ENCODE data around the gene ARMC9. TPM values are rescaled to one million over a fixed set of nuclear protein-coding genes. Genes with fewer than 3 reads are reported as not detected.

The ARMC9 gene
- polyA plus RNA-seq, 6 donors from 2014 or later, result 0.29 to 0.71 (median 0.64) TPM; not detected in 1

GRCh38 chr2:231359948-231360347, 161.5 kb downstream of the ARMC9 start:
- Mint-ChIP-seq H3K9me3 (no peaks in the 10 kb centered on the region), H3K4me3 (no peak overlapping the region), H3K27me3 (no peaks in the 10 kb centered on the region), H3K27ac (peak overlapping the region in 2 of 6 donors; percentile 32 to 43), H3K36me3 (no peaks in the 10 kb centered on the region), H3K4me1 (peaks cover 21 to 27% (median 24%) of the 10 kb centered on the region in 3 donors)
- no peak for ATAC-seq (ENCODE audit: low read depth in 2 of 2)
- DNase-seq, result no peak

GRCh38 chr2:231360401-231360800, 162.0 kb downstream of the ARMC9 start:
- no peak overlapping the region for H3K4me3 Mint-ChIP-seq
- peak overlapping the region in 2 of 6 donors; percentile 32 to 88 for H3K27ac Mint-ChIP-seq
- no peaks in the 10 kb centered on the region for H3K27me3 Mint-ChIP-seq
- H3K36me3 Mint-ChIP-seq, result no peaks in the 10 kb centered on the region
- no peaks in the 10 kb centered on the region for H3K9me3 Mint-ChIP-seq
- ATAC-seq (ENCODE audit: low read depth in 2 of 2) (no peak), DNase-seq (no peak)
- H3K4me1 Mint-ChIP-seq, result peaks cover 23 to 30% (median 28%) of the 10 kb centered on the region in 3 donors

GRCh38 chr2:231360881-231361371, 162.5 kb downstream of the ARMC9 start:
- no peak for DNase-seq
- Mint-ChIP-seq H3K4me3 (peak overlapping the region in 1 of 8 donors; percentile 20), H3K27ac (peak overlapping the region in 3 of 6 donors; percentile 17 to 88 (median 86)), H3K36me3 (no peaks in the 10 kb centered on the region), H3K27me3 (no peaks in the 10 kb centered on the region), H3K9me3 (no peaks in the 10 kb centered on the region), H3K4me1 (peaks cover 23 to 30% (median 28%) of the 10 kb centered on the region in 3 donors)
- ATAC-seq (ENCODE audit: low read depth in 2 of 2), result no peak

GRCh38 chr2:231361701-231362554, 163.5 kb downstream of the ARMC9 start:
- H3K36me3 Mint-ChIP-seq, result no peaks in the 10 kb centered on the region
- H3K9me3 Mint-ChIP-seq, result no peaks in the 10 kb centered on the region
- DNase-seq (peak; percentile 18), ATAC-seq (ENCODE audit: low read depth in 2 of 2) (peak; percentile 95)
- H3K27ac Mint-ChIP-seq, result peak overlapping the region; percentile 18 to 95 (median 72)
- H3K27me3 Mint-ChIP-seq, result no peaks in the 10 kb centered on the region
- peak overlapping the region in 6 of 8 donors; percentile 33 to 75 (median 41) for H3K4me3 Mint-ChIP-seq
- peaks cover 23 to 30% (median 28%) of the 10 kb centered on the region in 3 donors for H3K4me1 Mint-ChIP-seq

- H3K27ac Mint-ChIP-seq, result peak overlapping the region; percentile 25 to 88 (median 58)
- H3K4me1 Mint-ChIP-seq, result peaks cover 23 to 30% (median 28%) of the 10 kb centered on the region in 3 donors
- ATAC-seq (ENCODE audit: low read depth in 2 of 2) (no peak), DNase-seq (no peak)
- H3K27me3 Mint-ChIP-seq, result no peaks in the 10 kb centered on the region
- H3K4me3 Mint-ChIP-seq, result peak overlapping the region in 5 of 8 donors; percentile 33 to 66 (median 38)
- no peaks in the 10 kb centered on the region for H3K36me3 Mint-ChIP-seq
- H3K9me3 Mint-ChIP-seq, result no peaks in the 10 kb centered on the region
Measured at GRCh38 chr2:231362555-231363184, 164.2 kb downstream of the ARMC9 start.

- no peak for DNase-seq
- H3K27ac Mint-ChIP-seq, result no peak overlapping the region
- no peaks in the 10 kb centered on the region for H3K9me3 Mint-ChIP-seq
- H3K4me1 Mint-ChIP-seq, result peaks cover 23 to 28% (median 28%) of the 10 kb centered on the region in 3 donors
- no peaks in the 10 kb centered on the region for H3K36me3 Mint-ChIP-seq
- ATAC-seq (ENCODE audit: low read depth in 2 of 2), result no peak
- H3K4me3 Mint-ChIP-seq, result no peak overlapping the region
- no peaks in the 10 kb centered on the region for H3K27me3 Mint-ChIP-seq
Measured at GRCh38 chr2:231364061-231364460, 165.6 kb downstream of the ARMC9 start.

GRCh38 chr2:231364961-231365810, 166.8 kb downstream of the ARMC9 start:
- H3K4me3 Mint-ChIP-seq, result no peak overlapping the region
- no peaks in the 10 kb centered on the region for H3K9me3 Mint-ChIP-seq
- peaks cover 23 to 28% (median 28%) of the 10 kb centered on the region in 3 donors for H3K4me1 Mint-ChIP-seq
- DNase-seq, result no peak
- H3K27ac Mint-ChIP-seq, result peak overlapping the region in 3 of 6 donors; percentile 13 to 53 (median 47)
- H3K36me3 Mint-ChIP-seq, result no peaks in the 10 kb centered on the region
- H3K27me3 Mint-ChIP-seq, result no peaks in the 10 kb centered on the region
- no peak for ATAC-seq (ENCODE audit: low read depth in 2 of 2)

- no peak for ATAC-seq (ENCODE audit: low read depth in 2 of 2)
Measured at GRCh38 chr2:231367178-231367577, 168.7 kb downstream of the ARMC9 start.

GRCh38 chr2:231369580-231370428, 171.4 kb downstream of the ARMC9 start:
- ATAC-seq (ENCODE audit: low read depth in 2 of 2) (no peak), DNase-seq (no peak)
- peaks cover 4 to 5% (median 4%) of the 10 kb centered on the region in 3 donors for H3K4me1 Mint-ChIP-seq
- H3K27ac Mint-ChIP-seq, result peak overlapping the region in 1 of 6 donors; percentile 57
- H3K9me3 Mint-ChIP-seq, result no peaks in the 10 kb centered on the region
- H3K4me3 Mint-ChIP-seq, result no peak overlapping the region
- no peaks in the 10 kb centered on the region for H3K36me3 Mint-ChIP-seq
- H3K27me3 Mint-ChIP-seq, result no peaks in the 10 kb centered on the region

More at GRCh38 chr2:231367178-231367577, 168.7 kb downstream of the ARMC9 start:
- Mint-ChIP-seq H3K36me3 (no peaks in the 10 kb centered on the region), H3K4me1 (peaks cover 12 to 15% (median 14%) of the 10 kb centered on the region in 3 donors), H3K9me3 (no peaks in the 10 kb centered on the region), H3K27ac (no peak overlapping the region), H3K4me3 (no peak overlapping the region), H3K27me3 (no peaks in the 10 kb centered on the region)
- no peak for DNase-seq

GRCh38 chr2:231370429-231370748, 172.0 kb downstream of the ARMC9 start:
- H3K4me3 Mint-ChIP-seq, result no peak overlapping the region

GRCh38 chr2:231370749-231371429, 172.5 kb downstream of the ARMC9 start:
- DNase-seq (no peak), ATAC-seq (ENCODE audit: low read depth in 2 of 2) (no peak)
- Mint-ChIP-seq H3K4me1 (no peaks in the 10 kb centered on the region), H3K27me3 (no peaks in the 10 kb centered on the region), H3K36me3 (no peaks in the 10 kb centered on the region), H3K4me3 (no peak overlapping the region), H3K9me3 (no peaks in the 10 kb centered on the region), H3K27ac (no peak overlapping the region)

More at GRCh38 chr2:231370429-231370748, 172.0 kb downstream of the ARMC9 start:
- Mint-ChIP-seq H3K36me3 (no peaks in the 10 kb centered on the region), H3K27me3 (no peaks in the 10 kb centered on the region), H3K27ac (no peak overlapping the region), H3K9me3 (no peaks in the 10 kb centered on the region), H3K4me1 (no peaks in the 10 kb centered on the region)
- no peak for ATAC-seq (ENCODE audit: low read depth in 2 of 2)
- DNase-seq, result no peak
